Neural cell (in vitro differentiated cells): ENCODE results near the gene RAPGEFL1.

Experiments used
- CTCF ChIP-seq: fragments of 450-650 bp; IDR thresholded peaks from 2 replicates; pipeline ENCODE4 v1.5.1; 2014; ENCODE audit warnings: antibody characterized with exemption, mild to moderate bottlenecking, moderate library complexity; ENCODE audit not compliant: poor library complexity, severe bottlenecking
- EP300 ChIP-seq: fragments of 450-650 bp; conservative IDR thresholded peaks from 2 replicates; pipeline ENCODE4 v1.6.1; 2014; ENCODE audit warnings: antibody characterized with exemption, mild to moderate bottlenecking, moderate library complexity; ENCODE audit not compliant: poor library complexity, severe bottlenecking
- EZH2 ChIP-seq: fragments of 200-600, 300-800 bp; shearing (Covaris generic), sonication (generic); IDR thresholded peaks from 2 replicates; pipeline ENCODE4 v1.6.1; 2014; ENCODE audit warnings: antibody characterized with exemption, low read length, borderline replicate concordance, mild to moderate bottlenecking; ENCODE audit not compliant: insufficient read depth, poor library complexity, severe bottlenecking
- MXI1 ChIP-seq: fragments of 450-650 bp; conservative IDR thresholded peaks from 2 replicates; pipeline ENCODE4 v1.6.1; 2014; ENCODE audit warnings: antibody characterized with exemption, mild to moderate bottlenecking; ENCODE audit not compliant: poor library complexity, severe bottlenecking
- POLR2AphosphoS5 ChIP-seq: IDR thresholded peaks from 2 replicates; pipeline ENCODE4 v1.6.1; 2012
- REST ChIP-seq: IDR thresholded peaks from 2 replicates; pipeline ENCODE4 v1.6.1; 2012; ENCODE audit warnings: borderline replicate concordance
- SMC3 ChIP-seq: fragments of 450-650 bp; conservative IDR thresholded peaks from 2 replicates; pipeline ENCODE4 v1.6.1; 2014; ENCODE audit warnings: antibody characterized with exemption, mild to moderate bottlenecking, moderate library complexity; ENCODE audit not compliant: poor library complexity
- TAF1 ChIP-seq: IDR thresholded peaks from 2 replicates; pipeline ENCODE4 v1.6.1; 2012; ENCODE audit warnings: low read depth

GRCh38 chr17:40148527-40148926 is 28.7 kb upstream of the RAPGEFL1 start:
- TF ChIP-seq CTCF, result no peak
- no peak for TF ChIP-seq EZH2
- TF ChIP-seq EP300, result no peak
- no peak for TF ChIP-seq POLR2AphosphoS5
- no peak for TF ChIP-seq REST
- no peak for TF ChIP-seq MXI1
- TF ChIP-seq TAF1, result no peak
- TF ChIP-seq SMC3, result no peak
